Chondrocyte (in vitro differentiated cells): ENCODE data around the gene CRAMP1. TPM values are rescaled to one million over a fixed set of nuclear protein-coding genes. Genes with fewer than 3 reads are reported as not detected.

ENCODE experiments used
- DNase-seq: peaks from one replicate; pipeline ENCODE4 v3.0.0; 2021; ENCODE audit warnings: mixed read lengths, low spot score
- H3K27ac Mint-ChIP-seq: one replicate; pipeline ENCODE4 v1.8.0; 2021; ENCODE audit warnings: mild to moderate bottlenecking, moderate library complexity, mixed read lengths; ENCODE audit not compliant: unreplicated experiment
- H3K27me3 Mint-ChIP-seq: 2 replicates; pipeline ENCODE4 v1.8.0; 2021; ENCODE audit warnings: low read depth, mixed read lengths
- H3K36me3 Mint-ChIP-seq: 2 replicates; pipeline ENCODE4 v1.8.0; 2021; ENCODE audit warnings: low read depth, mixed read lengths
- H3K4me1 Mint-ChIP-seq: 2 replicates; pipeline ENCODE4 v1.8.0; 2021; ENCODE audit warnings: low read depth, mild to moderate bottlenecking, mixed read lengths
- H3K4me3 Mint-ChIP-seq: one replicate; pipeline ENCODE4 v1.8.0; 2021; ENCODE audit warnings: mild to moderate bottlenecking, moderate library complexity, mixed read lengths; ENCODE audit not compliant: unreplicated experiment
- H3K9me3 Mint-ChIP-seq: 2 replicates; pipeline ENCODE4 v1.8.0; 2021; ENCODE audit warnings: low read depth, mixed read lengths
- CTCF ChIP-seq: fragments of 200-600 bp; sonication (generic); IDR thresholded peaks from 2 replicates; pipeline ENCODE4 v1.5.0; 2021; ENCODE audit warnings: antibody characterized with exemption, mild to moderate bottlenecking, moderate library complexity
- total RNA-seq: library from RNA; stranded (reverse); gene quantifications from 3 replicates; pipeline ENCODE4 v1.2.1, GENCODE V29; 2021

Gene CRAMP1
- total RNA-seq, 1 donor from 2014 or later = 20.5 TPM

- no peak for TF ChIP-seq CTCF
- H3K36me3 Mint-ChIP-seq = peaks cover 14% of the 10 kb centered on the region
- H3K4me1 Mint-ChIP-seq = peaks cover 3% of the 10 kb centered on the region
- H3K9me3 Mint-ChIP-seq = no peaks in the 10 kb centered on the region
- no peaks in the 10 kb centered on the region for H3K27me3 Mint-ChIP-seq
- no peak overlapping the region for H3K27ac Mint-ChIP-seq
- no peak overlapping the region for H3K4me3 Mint-ChIP-seq
- no peak for DNase-seq
Measured at GRCh38 chr16:1632638-1632970, 20.4 kb downstream of the CRAMP1 start.

GRCh38 chr16:1633310-1633709, 21.1 kb downstream of the CRAMP1 start:
- Mint-ChIP-seq H3K27ac (no peak overlapping the region), H3K4me1 (no peaks in the 10 kb centered on the region), H3K4me3 (no peak overlapping the region), H3K9me3 (no peaks in the 10 kb centered on the region), H3K36me3 (peaks cover 18% of the 10 kb centered on the region), H3K27me3 (no peaks in the 10 kb centered on the region)
- no peak for TF ChIP-seq CTCF
- DNase-seq = no peak

- DNase-seq = no peak
- H3K9me3 Mint-ChIP-seq = no peaks in the 10 kb centered on the region
- H3K4me1 Mint-ChIP-seq = no peaks in the 10 kb centered on the region
- peaks cover 26% of the 10 kb centered on the region for H3K36me3 Mint-ChIP-seq
- TF ChIP-seq CTCF = no peak
- H3K4me3 Mint-ChIP-seq = no peak overlapping the region
- H3K27me3 Mint-ChIP-seq = no peaks in the 10 kb centered on the region
- H3K27ac Mint-ChIP-seq = no peak overlapping the region
Measured at GRCh38 chr16:1634541-1634940, 22.4 kb downstream of the CRAMP1 start.

- H3K27ac Mint-ChIP-seq = no peak overlapping the region
- H3K36me3 Mint-ChIP-seq = peaks cover 26% of the 10 kb centered on the region
- no peaks in the 10 kb centered on the region for H3K9me3 Mint-ChIP-seq
- peaks cover 2% of the 10 kb centered on the region for H3K4me1 Mint-ChIP-seq
- no peak for TF ChIP-seq CTCF
- no peak for DNase-seq
- no peaks in the 10 kb centered on the region for H3K27me3 Mint-ChIP-seq
- no peak overlapping the region for H3K4me3 Mint-ChIP-seq
Measured at GRCh38 chr16:1635070-1635469, 22.9 kb downstream of the CRAMP1 start.

- H3K36me3 Mint-ChIP-seq = peaks cover 43% of the 10 kb centered on the region
Measured at GRCh38 chr16:1637526-1637925, 25.4 kb downstream of the CRAMP1 start.

More at GRCh38 chr16:1637526-1637925, 25.4 kb downstream of the CRAMP1 start:
- Mint-ChIP-seq H3K27ac (no peak overlapping the region), H3K9me3 (no peaks in the 10 kb centered on the region), H3K27me3 (no peaks in the 10 kb centered on the region), H3K4me3 (no peak overlapping the region), H3K4me1 (peaks cover 8% of the 10 kb centered on the region)
- TF ChIP-seq CTCF = no peak
- no peak for DNase-seq
